ENCODE data around the gene ANKRD29.

Gene ANKRD29

GRCh38 chr18:23675896-23676295, 13.2 kb upstream of the ANKRD29 start:
- ChIA-PET POLR2A (ENCODE audit: low non-redundant PET) (no interaction called here), CTCF (no interaction called here)
- TF ChIP-seq CTCF (conservative IDR thresholded peaks at IDR 0.05; ENCODE audit: low read depth) = no peak
- no peak overlapping the region for H3K27ac ChIP-seq
- DNase-seq (ENCODE audit: low spot score) = no peak

- POLR2A ChIA-PET (ENCODE audit: low non-redundant PET) = no interaction called here
These were observed 12.5 kb upstream of the ANKRD29 start for GRCh38 chr18:23675236-23675635.

GRCh38 chr18:23673725-23674124, 11.0 kb upstream of the ANKRD29 start:
- ChIA-PET CTCF (interaction anchor here (0.7 kb wide), 1 partner anchor 267 kb away, joined by 3 read pairs; no protein-coding TSS in a partner anchor), POLR2A (ENCODE audit: low non-redundant PET) (no interaction called here)
- H3K27ac ChIP-seq = peak overlapping the region; percentile 78
- no peak for TF ChIP-seq CTCF (conservative IDR thresholded peaks at IDR 0.05; ENCODE audit: low read depth)
- peak; percentile 74 for DNase-seq (ENCODE audit: low spot score)

More at GRCh38 chr18:23675236-23675635, 12.5 kb upstream of the ANKRD29 start:
- DNase-seq (ENCODE audit: low spot score) = no peak
- no peak for TF ChIP-seq CTCF (conservative IDR thresholded peaks at IDR 0.05; ENCODE audit: low read depth)
- H3K27ac ChIP-seq = no peak overlapping the region
- CTCF ChIA-PET = no interaction called here

- peak overlapping the region; percentile 18 for H3K27ac ChIP-seq
- POLR2A ChIA-PET (ENCODE audit: low non-redundant PET) = no interaction called here
- no peak for DNase-seq (ENCODE audit: low spot score)
- TF ChIP-seq CTCF (conservative IDR thresholded peaks at IDR 0.05; ENCODE audit: low read depth) = no peak
- CTCF ChIA-PET = no interaction called here
These were observed 8.9 kb upstream of the ANKRD29 start for GRCh38 chr18:23671564-23671963.

GRCh38 chr18:23669804-23670405, 7.2 kb upstream of the ANKRD29 start:
- POLR2A ChIA-PET (ENCODE audit: low non-redundant PET) = no interaction called here
- CTCF ChIA-PET = no interaction called here
- no peak overlapping the region for H3K27ac ChIP-seq
- no peak for DNase-seq (ENCODE audit: low spot score)
- TF ChIP-seq CTCF (conservative IDR thresholded peaks at IDR 0.05; ENCODE audit: low read depth) = no peak

GRCh38 chr18:23669202-23669766, 6.6 kb upstream of the ANKRD29 start:
- no peak for DNase-seq (ENCODE audit: low spot score)
- CTCF ChIA-PET = no interaction called here
- peak overlapping the region; percentile 68 for H3K27ac ChIP-seq
- TF ChIP-seq CTCF (conservative IDR thresholded peaks at IDR 0.05; ENCODE audit: low read depth) = no peak
- POLR2A ChIA-PET (ENCODE audit: low non-redundant PET) = no interaction called here
